ENCODE results near the gene INS.
"Not testable (repeated sequence)": the region's sequence is repeated elsewhere in the genome, so short reads cannot be mapped to it uniquely, and the experiment has no call there.

INS gene

DNA sequence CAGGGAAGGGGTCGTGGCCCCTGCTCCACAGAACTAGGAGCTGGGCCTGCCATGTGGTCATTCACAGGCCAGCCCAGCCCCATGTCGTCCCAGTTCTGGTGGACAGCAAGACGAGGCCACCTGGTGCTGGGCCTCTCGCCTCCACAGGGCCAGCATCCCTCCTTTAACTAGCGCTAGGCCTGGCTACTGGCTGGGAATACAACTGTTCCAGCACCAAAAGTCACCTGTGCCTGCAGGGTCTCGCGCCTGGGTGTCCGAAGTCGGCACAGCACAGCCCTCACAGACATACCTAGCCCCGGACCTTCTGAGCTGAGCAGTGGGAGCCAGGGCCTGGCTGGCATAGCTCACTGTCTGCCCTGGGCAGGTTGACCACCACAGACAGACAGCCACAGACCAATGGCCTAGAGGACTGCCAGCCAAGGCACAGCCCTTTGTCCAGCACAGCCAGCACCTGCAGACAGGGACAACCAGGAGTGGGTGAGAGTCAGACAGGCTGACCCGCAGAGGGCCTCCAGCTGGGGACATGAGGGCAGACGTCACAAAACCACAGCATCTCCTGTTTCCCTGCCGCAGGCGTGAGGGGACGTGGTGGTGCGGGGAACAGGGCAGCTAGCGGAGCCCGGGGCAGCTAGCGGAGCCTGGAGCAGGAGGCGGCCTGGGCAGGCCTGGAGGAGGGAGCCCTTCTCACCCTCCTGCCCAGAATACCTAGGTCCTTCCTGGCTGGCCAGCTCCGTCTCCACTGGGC is 37.8 kb upstream of the INS start:
- DNase-seq = no peak

DNA sequence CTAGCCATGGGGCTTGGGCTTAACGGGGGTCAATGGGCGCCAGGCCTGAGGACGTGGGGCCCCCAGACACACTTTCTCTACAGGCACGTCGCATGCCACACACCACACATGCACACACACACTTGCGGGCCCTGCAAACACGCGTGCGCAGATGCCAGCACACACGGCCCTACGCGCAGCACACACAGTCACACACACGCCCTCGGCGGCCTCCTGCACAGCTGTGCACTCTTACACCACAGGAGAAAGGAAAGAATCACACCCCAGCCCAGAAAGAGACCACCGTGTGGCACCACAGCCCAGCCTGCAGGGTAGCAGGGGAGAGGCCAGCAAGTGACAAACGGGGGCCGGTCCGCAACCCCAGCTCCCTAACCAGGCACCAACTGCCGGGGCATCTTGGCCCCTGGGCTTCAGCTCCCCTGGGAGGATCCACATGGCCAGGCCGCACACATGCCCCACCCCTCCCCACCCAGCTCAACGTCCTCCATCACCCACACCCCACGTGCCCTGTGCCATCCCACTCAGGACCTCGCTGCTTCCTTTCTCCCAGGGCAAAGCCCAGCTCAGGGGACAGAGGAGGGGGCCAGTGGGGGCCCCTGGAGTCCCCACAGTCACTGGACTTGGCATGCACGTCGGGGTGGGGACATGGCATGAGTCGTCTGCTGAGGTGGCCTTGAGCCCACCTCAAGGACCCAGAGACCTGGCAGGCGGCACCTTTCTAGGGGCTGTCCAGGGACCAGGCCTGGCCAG is 36.9 kb upstream of the INS start:
- no peak for DNase-seq

DNA sequence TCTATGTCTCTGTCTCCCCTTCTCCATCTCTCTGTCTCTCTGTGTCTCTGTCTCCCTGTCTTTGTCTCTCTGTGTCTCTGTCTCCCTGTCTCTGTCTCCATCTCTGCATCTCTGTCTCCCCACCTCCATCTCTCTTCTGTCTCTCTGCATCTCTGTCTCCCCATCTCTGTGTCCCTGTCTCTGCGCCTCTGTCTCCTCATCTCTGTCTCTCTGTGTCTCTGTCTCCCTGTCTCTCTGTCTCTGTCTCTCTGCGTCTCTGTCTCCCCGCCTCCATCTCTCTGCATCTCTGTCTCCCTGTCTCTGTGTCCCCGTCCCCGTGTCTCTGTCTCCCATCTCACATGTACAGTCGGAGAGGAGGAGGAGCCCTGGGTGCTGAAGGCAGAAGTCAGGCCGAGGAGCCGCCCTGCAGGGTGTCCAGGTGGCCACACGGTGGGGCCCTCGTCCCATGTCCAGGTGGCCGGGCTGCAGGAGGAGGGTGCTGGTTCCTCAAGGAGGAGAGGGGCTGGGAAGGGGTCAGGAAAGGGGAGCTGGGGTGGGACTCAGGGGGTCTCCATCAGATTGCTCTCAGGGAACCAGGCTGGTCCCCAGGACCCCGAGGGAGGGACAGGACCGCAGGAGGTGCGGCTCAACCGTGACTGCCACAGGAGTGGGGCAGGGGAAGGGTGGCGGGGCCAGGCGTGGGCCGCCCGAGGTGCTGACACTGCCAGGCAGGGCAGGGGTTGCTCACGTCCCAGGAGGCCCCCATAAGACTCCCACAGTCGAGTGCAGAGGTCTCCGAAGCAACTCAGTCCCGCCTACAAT is 36.2 kb upstream of the INS start:
- DNase-seq = no peak

GRCh38 chr11:2195756-2196088 is 34.7 kb upstream of the INS start:
- DNase-seq = no peak

- no peak for DNase-seq
These were observed 34.1 kb upstream of the INS start for GRCh38 chr11:2194877-2195755.

- DNase-seq = not testable (repeated sequence)
These were observed 33.0 kb upstream of the INS start for GRCh38 chr11:2193888-2194595.

DNA sequence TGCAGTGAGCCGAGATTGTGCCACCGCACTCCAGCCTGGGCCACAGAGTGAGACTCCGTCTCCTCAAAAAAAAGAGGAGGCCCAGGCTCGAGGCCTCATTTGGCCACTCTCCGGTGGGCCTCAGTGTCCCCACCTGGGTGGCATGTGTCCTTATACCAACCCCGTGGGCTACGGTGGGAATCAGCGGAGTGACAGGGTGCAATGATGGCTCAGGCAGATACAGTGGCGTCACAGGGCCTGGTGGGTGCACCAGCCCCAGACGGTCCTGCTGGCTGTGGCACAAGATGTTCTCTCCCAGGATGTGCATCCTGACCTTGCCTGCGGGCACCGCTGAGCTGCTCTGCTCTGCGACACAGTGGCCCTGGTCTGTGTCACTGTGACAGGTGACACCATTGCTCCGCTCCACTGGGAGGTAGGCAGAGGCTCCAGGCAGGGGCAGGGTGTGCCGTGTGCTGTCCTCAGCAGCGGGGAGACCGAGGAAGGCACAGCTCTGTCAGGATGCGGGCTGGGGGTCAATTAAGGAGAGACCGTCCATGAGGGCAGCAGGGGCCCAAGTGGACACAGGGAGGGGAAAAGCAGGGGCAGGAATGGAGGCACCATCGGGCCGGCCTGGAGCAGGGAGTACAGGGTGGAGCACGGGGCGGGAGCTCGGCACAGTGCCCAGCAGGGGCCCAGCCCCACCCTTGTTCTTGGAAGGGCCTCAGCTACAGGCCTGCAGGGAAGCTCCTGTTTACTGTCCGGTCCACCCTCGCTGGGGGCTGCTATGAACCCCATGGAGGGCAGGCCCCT is 32.3 kb upstream of the INS start:
- DNase-seq = no peak

DNA sequence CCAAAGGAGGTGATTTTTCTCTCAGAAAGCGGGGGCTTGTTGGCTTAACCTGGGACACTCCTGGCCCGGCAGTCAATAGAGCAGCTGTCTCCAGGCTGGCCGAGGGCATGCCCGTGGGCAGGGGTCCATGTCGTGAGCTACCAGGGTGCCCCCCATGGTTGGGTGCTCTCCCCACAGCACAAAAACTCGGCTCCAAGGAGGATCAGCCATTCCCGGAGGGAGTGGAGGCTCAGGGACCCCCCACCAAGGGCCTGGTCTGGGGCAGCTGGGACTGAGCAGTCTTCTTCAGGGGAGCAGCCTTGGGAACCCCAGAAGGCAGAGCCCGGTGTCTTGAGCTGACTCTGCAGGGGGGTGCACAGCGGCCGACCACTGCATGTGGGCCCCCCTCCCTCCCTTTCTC is 31.4 kb upstream of the INS start:
- DNase-seq = no peak

DNA sequence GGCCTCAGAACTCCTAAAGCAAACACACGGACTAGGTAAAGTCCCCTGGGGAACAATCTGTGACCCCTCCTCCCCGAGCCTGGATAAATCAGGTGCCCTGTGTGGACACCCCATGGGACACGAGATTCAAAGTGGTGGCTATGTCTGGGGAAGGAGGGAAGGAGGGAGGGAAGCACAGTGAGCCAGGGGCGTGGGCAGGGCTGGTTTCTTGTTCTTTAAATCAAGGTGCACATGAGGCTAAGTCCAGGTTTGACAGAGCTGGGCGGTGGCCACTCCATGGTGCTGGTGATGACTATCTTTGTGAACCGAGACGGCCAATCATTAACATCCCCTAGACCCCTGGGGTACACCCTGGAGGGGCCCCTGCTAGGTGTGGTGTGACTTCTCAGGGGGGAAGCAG is 30.9 kb upstream of the INS start:
- DNase-seq = no peak

GRCh38 chr11:2190657-2191471 is 29.9 kb upstream of the INS start:
- DNase-seq = peak; percentile 47

DNA sequence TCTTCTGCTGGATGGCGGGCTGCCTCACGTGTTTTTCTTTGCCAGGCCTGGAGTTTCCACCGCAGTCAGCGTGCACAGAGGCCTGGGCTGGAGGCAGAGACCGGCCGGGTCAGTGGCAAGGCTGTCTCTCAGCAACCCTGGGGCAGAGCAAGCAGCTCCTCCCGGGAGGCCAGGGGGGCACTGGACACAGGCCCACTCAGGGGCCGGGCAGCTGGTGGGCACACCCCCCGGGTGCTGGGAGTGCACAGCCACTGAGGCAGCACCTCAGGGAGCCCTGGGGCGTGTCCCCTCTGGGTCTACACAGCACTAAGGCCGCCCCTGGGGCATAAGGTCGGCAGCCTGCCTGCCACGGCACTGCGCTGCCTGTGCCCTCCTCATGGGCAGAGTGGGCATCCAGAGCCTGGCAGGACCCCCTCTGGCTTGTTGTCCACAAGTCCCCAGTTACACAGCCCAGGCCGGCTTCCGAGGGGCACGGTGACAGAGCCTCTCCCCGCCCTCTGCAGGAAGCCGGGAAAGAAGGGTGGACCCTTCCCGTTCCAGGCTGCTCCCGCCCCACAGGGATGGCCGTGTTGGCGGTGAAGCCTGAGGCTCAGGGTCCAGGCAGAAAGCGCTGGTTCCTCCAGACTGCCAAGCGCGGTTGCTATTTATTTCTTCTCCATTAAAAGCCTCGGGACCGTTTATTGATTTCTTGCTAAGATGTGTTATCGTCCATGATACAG is 29.1 kb upstream of the INS start:
- no peak for DNase-seq

DNA sequence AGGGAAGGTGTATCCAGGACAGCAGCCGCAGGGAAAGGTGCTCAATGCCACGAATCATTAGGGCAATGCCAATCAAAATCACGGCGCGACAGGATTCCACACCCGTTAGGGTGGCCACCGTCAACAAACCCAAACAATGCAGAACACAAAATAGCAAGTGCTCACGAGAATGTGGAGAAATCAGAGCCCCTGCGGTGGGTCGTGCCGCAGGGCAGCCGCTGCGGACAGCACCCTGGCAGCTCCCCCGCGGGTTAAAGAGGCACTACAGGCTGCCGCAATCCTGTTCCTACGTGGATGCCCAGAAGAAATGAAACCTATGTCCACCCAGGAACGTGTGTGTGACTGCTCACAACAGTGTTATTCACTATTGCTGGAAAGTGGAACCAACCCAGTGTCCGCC is 27.7 kb upstream of the INS start:
- no peak for DNase-seq

DNA sequence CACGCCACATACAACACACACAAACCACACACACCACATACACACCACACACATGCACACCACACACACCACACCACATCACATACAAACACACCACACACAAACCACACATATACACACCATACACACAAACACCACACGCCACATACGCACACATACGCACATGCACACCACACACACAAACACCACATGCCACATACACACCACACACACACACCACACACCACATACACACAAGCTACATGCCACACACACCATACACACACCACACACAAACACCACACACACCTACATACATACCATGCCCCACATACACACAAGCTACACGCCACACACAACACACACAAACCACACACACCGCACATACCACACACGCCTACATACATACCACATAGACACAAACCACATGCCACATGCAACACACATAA is 26.3 kb upstream of the INS start:
- DNase-seq = no peak

DNA sequence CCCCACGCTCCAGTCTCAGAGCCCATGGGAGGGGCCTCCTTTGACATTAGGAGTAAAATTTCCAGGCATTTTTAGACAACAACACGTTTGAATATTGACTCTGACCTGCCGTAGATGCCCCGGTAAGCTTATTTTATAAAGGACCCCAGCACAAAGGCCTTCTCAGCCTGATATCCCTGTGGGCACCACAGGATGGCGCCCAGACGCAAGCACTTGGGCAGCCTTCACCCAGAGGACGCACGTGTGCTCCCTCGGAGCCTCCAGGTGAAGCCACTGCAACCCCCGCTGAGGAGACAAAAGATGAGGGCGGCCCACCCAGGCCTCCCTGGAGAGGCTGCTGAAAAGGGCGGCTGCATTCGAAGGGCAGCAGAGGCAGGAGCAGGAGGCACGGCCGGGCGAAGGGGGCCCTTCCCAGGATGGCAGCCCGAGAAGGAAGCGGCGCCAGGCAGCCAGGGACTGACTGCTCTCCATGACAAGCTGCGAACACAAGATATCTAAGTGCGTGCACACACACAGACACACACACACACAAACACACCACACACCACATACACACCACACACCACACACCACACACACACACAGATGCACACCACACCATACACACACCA is 25.8 kb upstream of the INS start:
- DNase-seq = no peak

DNA sequence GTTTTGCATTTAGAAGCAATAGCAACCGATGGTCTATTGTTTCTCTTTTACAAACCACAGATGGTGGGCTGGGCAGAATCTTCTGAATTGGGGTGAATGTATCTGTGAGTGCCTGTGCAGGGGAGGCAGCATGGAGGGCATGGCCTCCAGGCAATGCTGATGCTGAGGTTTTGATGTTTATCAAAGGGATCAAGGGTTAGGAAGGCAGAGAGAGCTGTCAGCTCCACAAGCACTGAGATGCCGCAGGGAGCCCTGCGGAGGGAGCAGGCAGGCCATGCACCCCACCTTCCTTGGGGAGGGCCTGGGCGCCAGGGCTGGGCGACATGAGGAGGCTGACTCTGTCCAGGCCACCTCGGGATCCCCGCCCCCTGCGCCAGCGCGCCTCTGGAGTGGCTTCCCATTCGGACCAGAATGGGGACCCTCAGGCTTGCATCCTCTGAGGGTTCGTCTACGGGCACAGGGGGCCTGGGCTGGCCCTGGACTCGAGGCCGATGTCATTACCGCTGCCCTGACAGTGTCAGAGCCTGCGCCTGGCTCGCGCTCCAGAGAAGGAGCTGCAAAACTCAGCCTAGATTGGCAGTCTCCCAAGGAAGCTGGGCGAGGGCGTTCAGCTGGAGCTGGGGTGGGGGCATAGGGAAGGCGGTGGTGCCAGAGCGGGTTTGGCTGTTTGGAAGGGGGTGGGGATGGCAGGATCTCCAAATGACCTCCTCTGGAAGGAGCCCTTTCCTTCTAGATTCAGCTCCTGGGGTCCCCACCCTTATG is 24.5 kb upstream of the INS start:
- DNase-seq = no peak

DNA sequence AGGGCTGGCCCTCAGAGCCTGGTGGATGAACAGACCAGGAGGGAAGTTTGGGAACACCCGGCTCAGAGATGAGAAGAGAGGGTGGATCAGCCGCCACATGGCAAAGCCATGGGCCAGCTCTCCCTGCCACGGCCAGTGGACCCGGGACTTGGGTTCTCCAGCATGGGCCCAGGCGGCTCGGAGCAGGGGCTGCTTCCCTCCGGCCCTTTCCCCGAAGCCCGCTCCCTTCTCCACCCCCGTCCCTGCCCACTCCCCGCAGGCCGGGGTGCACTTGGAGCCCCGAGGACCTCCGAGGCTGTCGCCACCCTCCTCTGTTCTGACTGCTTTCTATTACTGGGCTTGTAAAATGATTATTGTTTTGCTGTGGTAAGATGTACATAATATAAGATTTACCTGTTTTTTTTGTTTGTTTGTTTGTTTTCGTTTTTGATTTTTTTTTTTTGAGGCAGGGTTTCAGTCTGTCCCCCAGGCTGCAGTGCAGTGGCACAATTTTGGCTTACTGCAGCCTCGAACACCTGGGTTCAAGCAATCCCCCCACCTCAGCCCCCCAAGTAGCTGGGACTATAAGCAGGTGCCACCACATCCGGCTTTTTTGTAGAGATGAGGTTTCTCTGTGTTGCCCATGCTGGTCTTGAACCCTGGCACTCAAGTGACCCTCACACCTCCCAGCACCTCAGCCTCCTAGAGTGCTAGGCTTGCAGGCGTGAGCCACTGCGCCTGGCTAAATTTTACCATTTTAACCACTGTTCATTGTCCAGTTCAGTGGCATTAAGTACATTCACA is 21.9 kb upstream of the INS start:
- DNase-seq = no peak

DNA sequence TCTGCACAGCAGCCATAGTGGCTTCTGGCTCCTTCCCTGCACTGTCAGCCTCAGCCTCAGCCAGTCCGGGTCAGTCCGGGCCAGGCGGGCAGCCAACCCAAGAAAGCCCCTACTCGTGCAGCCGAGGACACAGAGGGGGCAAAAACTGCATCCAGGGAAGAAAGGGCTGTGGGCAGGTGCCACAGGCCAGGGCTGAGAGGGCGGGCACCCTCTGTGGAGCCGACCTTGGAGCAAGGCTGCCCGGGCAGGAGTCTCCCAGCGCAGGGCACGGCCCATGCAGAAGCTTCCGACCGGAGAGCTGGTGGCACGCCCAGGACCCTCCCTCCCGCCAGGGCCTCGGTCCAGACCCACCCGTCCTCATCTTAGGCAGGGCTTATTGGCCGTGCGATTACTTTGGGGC is 21.1 kb upstream of the INS start:
- DNase-seq = no peak
